CD4-positive, alpha-beta T cell treated with Interleukin-2 at 100 ng/mL for 4 hours (primary cell): ENCODE results near the gene UROC1.

Experiments used
- DNase-seq: peaks from one replicate; pipeline ENCODE4 v3.0.0-alpha.2; 2020; ENCODE audit warnings: low spot score

The UROC1 gene

GRCh38 chr3:126530171-126531050 is 12.8 kb upstream of the UROC1 start:
- DNase-seq: no peak

- DNase-seq: no peak
Measured at GRCh38 chr3:126529585-126530170, 12.1 kb upstream of the UROC1 start.

DNA sequence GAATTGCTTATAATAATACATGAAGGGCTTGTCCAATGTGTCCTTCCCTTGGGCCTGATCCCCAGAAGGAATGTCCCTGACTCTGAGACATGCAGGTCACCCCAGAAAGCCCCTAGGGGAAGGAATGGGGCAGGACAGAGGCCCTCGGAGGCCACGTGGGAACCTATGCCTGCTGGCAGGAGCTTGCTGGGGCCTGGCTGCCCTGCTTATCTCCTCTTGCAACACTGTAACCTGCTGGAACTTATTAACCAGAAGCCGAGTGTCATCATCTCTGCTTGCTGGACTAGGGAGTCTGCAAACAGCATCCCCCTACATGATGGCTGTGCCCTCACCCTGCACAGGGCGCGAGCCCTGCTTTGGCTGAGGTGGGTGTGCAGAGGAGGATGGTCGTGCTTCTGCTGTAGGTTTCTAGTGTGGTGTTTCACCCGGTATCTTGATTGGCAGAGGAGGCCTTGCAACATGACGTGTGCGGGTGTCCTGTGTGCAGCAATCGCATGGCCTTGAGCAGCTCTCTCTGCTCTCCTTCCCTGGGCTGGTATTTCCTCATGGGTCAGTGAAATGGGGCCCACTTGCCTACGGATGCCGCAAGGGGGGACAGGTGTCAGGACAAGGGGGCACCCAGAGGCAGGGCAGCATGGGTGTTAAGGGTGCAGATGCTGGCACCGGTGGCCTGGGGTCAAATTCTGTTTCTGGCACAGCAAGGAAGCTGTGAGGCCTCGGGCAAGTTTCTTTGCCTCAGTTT is 11.4 kb upstream of the UROC1 start:
- no peak for DNase-seq

GRCh38 chr3:126528419-126528799 is 10.8 kb upstream of the UROC1 start:
- DNase-seq: no peak

DNA sequence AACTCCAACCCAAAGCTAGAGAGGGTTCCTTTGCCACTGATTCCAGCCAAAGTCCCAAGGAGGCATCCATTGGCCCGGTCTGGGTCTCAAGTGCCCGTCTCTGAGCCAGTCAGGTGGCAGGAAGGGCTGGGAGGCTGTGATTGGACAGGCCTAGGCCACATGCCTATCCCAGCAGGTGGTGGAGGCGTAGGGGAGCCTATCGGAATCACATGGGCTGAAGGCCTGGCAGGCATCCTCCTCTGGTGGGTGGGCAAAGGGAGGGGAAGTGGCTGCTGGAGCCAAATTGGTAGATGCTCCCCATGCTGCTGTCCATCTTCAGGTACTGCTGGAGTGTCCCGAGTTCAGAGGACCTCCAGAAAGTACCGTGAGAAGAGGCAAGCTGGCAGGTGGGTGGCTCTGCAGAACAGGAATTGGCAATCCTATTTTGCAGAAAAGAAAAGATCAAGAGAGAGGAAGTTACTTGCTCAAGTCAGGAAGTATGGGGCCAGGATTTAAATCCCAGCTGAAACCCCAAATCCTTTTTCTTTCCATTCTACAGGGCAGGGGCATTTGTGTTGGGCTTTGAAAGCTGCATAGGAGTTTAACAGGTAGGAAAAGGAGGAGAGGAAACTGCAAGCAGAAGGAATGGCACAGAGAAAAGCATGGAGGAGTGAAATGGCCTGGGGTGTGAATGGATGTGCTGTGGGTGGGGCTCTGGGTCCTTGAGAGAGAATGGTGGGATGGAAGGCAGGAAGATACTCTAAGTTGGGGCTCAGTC is 10.1 kb upstream of the UROC1 start:
- DNase-seq: no peak

DNA sequence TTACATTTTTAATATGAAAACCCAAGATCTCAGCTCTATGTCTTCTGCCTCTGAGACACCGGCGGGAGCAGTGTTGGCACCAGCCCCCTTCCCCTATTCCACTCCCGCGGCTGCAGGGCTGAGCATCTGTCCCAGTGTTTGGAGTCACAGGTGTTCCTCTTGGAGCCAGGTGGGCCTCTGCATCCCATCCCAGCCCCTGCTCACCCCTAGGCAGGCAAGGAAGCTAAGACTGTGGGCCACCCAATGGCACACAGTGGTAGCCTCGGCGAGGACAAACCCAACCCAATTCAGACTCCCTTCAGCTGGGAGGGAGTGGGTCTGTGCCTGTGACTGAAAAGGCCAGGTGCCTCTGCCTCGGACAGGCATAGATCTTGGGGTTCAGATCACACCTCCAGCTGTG is 9.4 kb upstream of the UROC1 start:
- no peak for DNase-seq

GRCh38 chr3:126526668-126527005 is 9.1 kb upstream of the UROC1 start:
- DNase-seq: no peak

- no peak for DNase-seq
Measured at GRCh38 chr3:126525853-126526667, 8.5 kb upstream of the UROC1 start.

DNA sequence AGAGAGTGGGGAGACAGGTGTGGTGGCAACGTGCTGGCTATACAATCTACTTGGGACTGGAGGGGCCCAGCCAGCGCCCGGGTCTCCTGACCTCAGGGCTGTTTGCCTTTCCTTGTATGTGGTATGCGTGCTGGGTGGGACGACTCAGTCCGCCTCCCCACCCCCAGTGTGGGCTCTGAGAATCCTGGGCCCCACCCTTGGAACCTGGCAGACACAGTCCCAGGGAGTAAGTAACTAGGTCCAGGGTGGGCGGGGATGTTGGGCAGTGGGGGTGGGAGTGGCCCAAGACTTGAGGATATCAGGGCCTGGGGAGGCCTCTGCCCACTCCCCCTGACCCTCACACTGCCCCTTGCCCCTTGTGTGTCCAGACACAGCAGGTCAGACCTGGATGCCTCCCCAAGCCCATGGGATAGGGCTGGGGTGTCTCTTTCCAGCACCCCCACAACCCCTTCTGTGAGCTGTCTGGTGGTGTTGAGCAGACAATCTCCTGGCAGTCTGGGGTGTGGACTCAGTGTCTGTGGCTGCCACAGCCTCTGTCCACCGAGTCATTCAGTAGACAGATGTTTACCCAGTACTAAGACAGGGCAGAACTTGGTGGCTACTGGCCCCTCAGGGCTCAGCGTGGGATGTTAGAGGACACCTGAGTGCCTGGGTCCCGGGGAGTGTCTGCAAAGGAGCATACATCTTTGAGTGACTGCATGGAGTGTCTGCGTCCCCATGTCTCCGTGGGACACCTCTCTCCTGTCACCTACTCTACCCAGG is 7.7 kb upstream of the UROC1 start:
- no peak for DNase-seq

- DNase-seq: no peak
Measured at GRCh38 chr3:126524429-126524988, 6.9 kb upstream of the UROC1 start.

- DNase-seq: no peak
Measured at GRCh38 chr3:126523745-126524428, 6.3 kb upstream of the UROC1 start, which contains the start of gene CHST13. CHST13 (plus strand) TSS chr3:126524155; CDS start chr3:126524333, 178 bp downstream.

- peak; percentile 43 for DNase-seq
Measured at GRCh38 chr3:126522363-126522788, 4.8 kb upstream of the UROC1 start.

DNA sequence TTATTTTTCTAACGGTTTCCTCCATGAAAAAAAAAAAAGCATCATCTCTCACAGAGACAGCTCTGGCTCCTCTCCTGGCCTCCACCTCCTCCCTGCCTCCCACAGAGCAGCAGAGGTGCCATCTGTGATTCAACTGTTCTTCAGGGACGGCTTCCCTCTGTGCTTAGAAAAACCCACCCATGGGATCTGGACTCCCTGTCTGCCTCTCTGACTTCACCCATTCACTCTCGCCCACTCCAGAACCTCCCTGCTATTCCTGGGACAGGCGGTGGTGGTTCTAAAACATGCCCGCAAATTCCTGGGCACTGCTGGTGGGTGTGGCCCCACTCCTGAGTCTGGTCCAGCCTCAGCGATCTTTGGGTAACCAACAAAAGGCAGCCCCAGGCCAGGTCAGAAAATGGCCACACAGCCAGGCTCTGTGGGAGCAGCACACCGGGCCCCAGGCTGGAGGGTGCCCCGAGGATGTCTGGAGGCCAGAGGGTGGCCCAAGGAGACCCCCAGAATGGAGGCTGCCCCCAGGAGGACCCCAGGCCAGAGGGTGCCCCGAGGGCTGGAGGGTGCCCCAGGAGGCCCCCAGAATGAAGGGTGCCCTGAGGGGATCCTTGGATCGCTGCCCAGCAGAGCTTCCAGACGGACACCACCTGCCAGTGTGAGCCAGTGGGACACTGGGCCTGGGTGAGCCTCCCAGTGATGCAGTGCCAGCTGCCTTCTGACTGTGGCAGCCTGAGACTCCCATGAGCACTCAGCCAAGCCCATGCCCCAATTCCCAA is 3.7 kb upstream of the UROC1 start:
- DNase-seq: no peak

DNA sequence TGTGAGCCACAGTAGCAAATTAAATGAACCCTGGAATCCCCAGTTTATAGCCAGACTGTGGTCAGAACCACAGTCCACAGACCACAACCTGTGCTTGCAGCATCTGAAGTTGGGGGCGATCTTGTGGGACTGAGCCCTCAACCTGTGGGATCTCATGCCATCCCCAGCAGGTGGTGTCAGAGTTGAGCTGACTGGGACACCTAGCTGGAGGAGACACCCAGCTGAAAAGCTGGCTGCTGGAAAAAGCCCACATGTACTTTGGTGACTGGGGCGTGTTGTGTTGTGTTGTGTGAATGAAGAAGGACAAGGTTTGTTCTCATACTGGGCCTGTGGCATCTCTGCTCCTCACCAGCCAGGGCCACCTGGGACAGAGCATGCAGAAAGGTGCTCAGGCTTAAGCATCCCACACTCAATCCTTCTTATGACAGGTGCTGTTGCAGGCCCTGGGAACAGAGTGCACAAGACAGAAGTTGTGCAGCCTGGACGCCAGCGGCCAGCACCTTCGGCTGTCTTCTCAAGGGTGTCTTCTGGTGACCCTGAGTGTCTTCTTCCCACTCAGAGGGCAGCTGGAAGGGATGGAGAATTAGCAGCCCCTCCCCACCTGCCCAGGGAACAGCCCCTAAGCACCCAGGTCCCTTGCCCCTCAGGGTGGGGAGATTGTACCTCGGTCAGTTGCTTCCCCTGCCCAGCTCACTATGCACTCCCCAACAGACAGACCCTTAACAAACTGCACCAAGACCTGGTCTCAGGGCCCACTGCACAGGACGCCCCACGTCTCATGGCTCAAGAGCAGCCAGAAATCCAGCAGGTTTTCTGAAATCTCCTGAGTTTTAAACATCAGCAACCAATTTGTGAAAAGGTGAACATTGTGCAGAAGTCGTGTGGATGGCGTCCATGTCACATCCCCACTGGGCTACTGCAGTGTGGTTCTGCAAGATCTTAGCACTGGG is 2.2 kb upstream of the UROC1 start:
- DNase-seq: no peak

GRCh38 chr3:126518779-126519177 is 1.2 kb upstream of the UROC1 start:
- DNase-seq: no peak

GRCh38 chr3:126517986-126518778 is 609 bp upstream of the UROC1 start:
- no peak for DNase-seq

- DNase-seq: no peak
Measured at GRCh38 chr3:126516936-126517290, 660 bp downstream of the UROC1 start.
